Activated T-cell treated with anti-CD3 and anti-CD28 coated beads, Interleukin-2, amount 50 U/mL, for 1 hour (primary cell): ENCODE data around the gene GRK6.

Experiments
- DNase-seq: peaks from one replicate; pipeline ENCODE4 v3.0.0-alpha.2; 2020

The GRK6 gene

DNA sequence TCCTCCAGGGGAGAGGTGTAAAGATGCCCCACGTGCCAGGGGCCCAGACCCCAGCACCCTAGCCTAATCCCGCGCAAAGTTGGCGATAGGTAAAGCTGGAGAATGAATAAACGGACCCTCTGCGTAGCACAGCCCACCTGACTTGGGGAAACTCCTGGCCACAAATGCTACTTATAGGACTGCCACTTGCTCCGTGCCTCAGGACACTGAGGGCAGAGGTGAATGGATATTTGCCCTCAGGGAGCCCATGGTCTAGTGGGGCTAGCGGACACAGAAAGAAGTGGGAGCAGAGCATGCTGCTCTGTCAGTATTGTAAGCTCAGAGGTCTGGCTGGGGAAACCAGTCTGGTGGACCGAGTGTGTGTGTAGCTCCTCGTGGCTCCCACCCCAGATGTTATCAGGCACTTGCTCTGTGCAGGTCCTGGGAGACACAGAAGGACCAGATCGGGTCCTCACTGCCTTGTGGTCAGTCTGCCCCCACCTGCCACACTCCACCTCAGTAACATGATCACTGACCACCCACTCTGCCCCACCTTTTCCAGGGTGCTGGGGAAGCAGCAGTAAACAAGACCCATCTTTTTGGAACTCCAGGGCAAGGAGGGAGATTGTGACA lies 841 bp downstream of the GRK6 start:
- no peak for DNase-seq

DNA sequence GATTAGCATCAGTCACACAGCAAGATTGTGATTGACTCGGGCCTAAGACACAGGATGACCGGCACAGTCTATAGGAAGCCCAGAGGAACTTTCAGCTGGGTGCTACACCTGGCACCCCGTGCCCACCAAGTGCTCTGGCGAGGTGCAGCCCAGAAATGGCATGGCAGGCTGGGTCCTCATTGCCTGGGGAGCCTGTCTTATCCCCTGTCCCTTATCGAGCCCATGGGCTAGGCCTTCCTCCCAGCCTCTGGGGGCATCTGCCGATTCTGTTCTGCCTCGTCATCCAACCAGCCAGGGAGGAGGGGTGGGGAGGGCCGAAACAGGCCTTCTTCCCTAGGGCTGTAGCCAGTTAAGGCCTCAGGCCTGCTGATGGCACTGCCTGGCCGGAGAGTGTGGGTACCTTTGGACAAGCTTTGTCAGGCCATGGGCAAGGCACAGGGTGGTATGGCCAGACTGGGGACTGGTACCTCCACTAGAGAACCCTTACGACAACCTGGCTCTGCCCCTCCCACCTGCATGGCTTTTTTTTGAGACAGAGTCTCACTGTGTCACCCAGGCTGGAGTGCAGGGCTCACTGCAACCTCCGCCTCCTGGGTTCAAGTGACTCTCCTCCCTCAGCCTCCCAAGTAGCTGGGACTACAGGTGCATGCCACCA lies 1.6 kb downstream of the GRK6 start:
- DNase-seq: peak; percentile 45

DNA sequence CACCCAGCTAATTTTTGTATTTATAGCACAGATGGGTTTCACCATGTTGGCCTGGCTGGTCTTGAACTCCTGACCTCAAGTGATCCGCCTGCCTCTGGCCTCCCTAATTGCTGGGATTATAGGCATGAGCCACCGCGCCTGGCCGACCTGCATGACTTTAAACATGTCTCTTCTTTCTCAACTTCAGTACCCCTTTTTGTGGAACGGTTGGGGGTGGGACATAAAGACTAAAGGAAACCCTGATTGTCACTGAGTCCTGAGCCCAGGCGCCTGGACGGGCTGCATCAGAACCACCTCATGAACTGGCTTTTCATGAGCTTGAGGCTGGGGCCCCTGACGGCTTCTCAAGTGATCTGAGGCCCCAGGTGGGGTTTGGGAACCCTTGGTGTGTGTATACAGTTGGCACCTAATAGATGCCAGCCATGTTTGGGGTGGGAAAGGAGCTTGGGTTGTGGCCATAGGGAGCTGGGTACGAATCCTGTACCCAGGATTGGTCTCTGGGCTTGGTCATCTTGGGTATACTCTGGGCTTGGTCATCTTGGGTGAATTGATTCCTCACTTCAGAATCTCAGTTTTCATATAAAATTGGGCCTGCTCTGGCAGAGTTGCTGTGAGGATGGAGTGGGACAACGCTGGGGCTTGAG lies 2.2 kb downstream of the GRK6 start:
- DNase-seq: no peak

DNA sequence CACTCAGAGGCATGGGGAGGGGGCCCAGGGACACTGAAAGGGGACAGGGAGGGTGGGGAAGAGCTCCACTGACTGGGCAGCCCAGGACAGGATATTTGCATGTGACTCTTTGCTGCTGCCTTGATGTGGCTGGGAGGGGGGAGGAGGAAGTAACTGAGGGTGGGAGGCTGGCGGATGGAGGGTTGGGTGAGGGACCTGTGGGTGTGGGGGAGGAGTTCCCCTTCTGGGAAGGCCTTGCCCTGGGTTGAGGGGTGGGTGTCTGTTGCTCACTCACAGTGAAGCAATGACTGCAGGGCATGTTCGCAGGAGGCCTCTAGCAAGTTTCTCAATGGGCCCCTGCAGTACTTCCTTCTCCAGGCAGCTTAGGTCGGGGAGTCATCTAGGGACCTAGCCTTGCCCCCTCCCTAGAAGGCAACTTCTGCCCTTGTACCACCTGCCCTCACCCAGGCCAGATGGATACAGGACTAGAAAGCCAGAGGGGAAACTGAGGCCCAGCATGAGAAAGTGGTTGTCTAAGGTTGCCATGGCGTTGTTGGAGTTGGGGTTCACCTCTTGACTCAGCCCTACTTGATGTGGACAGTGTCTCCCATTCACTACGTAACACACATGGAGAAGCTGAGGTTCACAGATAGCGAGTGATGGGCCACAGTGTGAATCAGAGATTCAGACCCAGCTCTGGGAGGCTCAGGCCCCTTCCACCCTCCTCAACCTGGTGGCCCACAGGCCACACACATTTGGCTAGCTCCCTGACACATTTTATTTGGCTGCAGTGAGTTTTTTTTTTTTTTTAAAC lies 3.0 kb downstream of the GRK6 start:
- DNase-seq: peak; percentile 75

GRCh38 chr5:177430140-177430951 lies 3.9 kb downstream of the GRK6 start:
- DNase-seq: peak; percentile 34

DNA sequence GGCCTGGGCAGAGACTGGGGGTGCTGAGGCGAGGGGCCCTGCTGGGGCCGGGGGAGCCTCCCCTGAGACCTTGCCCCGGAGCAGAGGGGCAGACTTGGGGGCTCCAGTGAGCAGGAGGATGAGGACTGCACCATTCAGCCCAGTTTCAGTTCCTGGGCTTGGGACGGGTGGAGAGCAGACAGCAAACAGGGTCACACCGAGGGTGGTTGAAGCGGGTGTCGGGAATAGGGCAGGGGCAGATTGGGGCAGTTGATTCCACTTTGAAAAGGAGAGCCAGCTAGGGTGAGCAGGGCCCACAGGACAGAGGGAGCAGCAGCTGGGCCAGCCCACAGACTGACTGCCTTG lies 4.5 kb downstream of the GRK6 start:
- DNase-seq: peak; percentile 32

DNA sequence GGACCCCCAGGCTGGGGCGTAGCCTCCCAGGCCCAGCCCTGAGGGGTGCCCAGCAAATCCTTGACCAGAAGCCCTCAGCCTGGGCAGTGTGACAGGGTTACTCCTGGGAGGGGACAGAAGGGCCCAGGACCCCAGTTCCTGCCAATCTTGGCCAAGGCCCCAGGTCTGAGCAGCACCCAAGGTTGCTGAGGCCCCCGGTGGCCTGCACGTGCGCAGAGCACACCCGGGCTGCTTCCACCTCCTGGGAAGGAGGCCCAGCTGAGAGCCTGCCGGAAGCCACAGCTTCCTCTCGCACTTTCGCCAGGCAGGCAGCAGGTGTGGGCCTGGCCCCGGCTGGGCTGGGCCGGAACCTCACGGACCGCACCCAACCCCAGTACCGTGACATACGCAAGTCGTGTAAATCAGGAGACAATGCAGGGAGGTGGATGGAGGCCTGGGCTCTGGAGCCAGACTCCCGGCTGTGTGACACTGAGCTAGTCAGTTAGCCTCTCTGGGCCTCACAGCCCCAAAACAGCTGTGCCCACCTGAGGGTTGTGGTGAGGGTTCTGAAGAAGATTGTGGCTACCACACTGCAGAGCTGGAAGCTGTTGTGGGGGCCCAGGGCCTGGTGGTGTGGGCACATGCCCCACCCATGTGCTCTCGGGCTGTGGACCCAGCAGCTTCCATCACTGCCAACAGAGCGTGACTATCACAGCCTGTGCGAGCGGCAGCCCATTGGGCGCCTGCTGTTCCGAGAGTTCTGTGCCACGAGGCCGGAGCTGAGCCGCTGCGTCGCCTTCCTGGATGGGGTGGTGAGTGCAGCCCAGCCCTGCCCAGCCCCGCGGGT lies 5.1 kb downstream of the GRK6 start:
- peak; percentile 69 for DNase-seq

- DNase-seq: no peak
These were observed 5.8 kb downstream of the GRK6 start for GRCh38 chr5:177432143-177432838.

DNA sequence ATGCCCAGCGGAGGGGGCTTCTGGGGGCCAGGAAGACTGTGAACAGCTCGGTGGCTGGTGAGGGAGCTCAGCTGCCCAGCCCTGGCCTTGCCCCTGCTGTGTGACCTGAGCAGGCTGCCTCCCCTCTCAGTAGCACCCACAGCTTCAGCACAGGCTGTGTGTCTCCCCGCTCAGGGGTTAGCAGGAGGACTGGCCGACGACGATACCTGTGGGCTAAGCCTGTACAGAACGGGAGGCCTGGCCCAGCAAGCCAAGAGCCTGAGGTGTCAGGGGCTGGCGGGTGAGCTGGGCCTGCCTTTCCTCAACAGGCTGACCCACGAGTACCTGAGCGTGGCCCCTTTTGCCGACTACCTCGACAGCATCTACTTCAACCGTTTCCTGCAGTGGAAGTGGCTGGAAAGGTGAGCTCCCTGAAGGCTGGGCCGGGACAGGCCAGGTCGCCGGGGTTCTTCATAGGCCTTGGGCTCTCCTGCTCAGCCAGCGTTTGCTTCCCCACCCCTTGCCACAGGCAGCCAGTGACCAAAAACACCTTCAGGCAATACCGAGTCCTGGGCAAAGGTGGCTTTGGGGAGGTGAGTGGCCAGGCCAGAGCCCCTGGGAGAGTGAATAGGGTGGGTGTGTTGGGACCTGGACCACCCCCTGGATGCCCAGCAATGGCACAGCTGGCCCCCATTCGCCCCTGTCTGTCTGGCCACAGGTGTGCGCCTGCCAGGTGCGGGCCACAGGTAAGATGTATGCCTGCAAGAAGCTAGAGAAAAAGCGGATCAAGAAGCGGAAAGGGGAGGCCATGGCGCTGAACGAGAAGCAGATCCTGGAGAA lies 6.6 kb downstream of the GRK6 start:
- no peak for DNase-seq

DNA sequence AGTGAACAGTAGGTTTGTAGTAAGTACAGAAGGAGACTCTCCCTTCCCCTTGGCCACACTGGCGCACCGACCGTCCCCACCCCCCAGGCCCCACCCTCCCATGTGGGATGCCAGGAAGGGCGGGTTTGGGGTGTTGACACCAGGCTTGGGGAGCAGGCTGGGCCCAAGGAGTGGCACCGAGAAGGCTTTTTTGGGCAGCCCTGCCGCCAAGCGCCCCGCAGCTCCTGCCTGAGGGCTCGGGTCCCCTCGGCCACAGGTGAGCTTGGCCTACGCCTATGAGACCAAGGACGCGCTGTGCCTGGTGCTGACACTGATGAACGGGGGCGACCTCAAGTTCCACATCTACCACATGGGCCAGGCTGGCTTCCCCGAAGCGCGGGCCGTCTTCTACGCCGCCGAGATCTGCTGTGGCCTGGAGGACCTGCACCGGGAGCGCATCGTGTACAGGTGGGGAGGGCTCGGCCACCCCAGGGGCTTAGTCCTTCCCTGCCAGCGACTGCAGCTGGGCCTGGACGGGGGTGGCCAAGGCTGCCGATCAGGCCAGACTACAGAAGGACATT lies 7.3 kb downstream of the GRK6 start:
- DNase-seq: no peak

GRCh38 chr5:177434437-177434836 lies 8.0 kb downstream of the GRK6 start:
- DNase-seq: peak; percentile 43

- no peak for DNase-seq
These were observed 8.7 kb downstream of the GRK6 start for GRCh38 chr5:177434942-177435738.

- no peak for DNase-seq
These were observed 9.5 kb downstream of the GRK6 start for GRCh38 chr5:177435847-177436536.

DNA sequence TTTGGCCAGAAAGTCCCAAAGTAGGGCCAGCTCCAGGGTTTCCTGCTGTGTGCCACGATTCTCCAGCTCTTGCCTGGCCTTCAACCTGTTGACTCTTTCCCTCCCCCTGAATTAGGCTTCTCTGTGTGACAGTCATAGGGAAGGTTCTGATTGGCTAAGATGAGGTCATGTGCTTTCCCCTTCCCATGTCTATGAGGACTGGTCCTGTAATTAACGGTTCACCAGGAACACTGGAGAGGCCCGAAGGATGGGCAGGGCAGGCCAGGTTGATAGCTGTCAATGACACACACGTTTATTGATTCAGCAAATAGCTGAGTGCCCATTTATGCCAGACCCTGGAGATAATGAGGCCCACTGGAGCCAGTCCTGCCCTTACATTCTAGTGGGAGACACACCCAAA lies 11.1 kb downstream of the GRK6 start:
- DNase-seq: no peak

- no peak for DNase-seq
These were observed 12.0 kb downstream of the GRK6 start for GRCh38 chr5:177438468-177438867.

DNA sequence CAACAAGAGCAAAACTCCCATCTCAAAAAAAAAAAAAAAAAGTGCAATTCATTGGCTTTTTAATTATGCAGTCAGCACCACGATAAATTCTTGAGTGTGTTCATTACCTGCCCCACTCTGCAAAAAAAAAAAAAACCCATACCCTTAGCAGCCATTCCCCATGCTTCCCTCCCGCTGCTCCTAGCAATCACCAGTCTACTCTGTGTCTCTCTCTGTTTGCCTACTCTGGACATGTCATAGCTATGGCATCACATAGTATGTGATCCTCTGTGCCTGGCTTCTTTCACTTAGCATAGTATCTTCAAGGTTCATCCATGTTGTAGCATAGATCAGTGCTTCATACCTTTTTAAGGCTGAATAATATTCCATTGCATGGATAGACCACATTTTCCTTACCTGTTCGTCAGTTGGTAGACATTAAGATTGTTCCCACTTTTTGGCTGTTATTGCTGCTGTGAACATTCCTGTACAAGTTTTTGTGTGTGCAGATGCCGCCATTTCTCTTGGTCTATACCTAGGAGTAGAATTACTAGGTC lies 13.1 kb downstream of the GRK6 start:
- no peak for DNase-seq

- peak; percentile 51 for DNase-seq
These were observed 13.9 kb downstream of the GRK6 start for GRCh38 chr5:177440211-177440989.
